Measurements from ENCODE around the gene AJAP1. TPM values are rescaled to one million over a fixed set of nuclear protein-coding genes. Genes with fewer than 3 reads are reported as not detected.

AJAP1 gene
- polyA plus RNA-seq, 1 of the 3 experiments (the other 2 are of a cell fraction) = not detected

DNA sequence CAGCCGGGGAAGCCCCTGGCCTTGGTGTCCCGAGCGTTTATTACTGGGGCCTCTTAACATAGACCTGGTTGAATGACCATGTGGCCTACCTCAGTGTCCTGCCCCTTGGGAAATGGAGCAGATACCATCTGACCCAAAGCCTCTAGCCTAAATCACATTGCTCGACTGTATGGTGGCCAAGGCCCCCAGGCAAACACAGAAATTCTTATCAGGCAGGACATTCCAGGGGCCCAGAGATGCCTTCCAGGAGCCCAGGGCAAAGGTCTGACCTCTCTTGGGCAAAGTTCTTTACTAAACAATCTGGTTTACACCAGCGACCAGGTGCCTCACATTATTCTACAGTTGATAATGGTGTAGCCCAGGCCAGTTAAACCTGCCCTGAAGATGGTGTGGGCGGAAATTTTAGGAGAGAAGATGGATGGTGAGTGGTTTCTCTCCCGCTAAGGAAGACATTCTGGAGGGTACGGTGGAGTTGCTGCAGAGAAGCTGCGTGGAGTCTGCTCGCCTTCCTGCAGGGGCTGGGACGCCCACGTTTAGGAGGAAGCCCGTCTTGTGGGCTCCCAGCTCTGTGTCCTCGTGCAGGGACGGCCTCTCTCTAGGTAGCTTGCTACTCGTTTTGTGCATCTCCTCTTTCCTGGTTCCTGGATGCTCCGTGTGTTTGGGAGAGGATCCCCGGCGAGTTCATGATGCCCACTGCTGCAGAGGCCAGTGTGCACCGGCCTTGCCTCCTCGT, 21.2 kb downstream of the AJAP1 start:
- DNase-seq = no peak
- Histone ChIP-seq H3K4me3 (ENCODE audit: low read depth in 2 of 2, low read length in 1 of 2) (no peak overlapping the region), H3K36me3 (replicated peaks in 1 of 2; ENCODE audit: control insufficient read depth in 1 of 2, insufficient read depth in 2 of 2, low read length in 1 of 2) (no peaks in the 10 kb centered on the region), H3K4me1 (ENCODE audit: control insufficient read depth in 1 of 2, insufficient read depth in 2 of 2, low read depth in 1 of 2, low read length in 1 of 2) (no peaks in the 10 kb centered on the region; a peak in 1 of 4 replicates), H4K20me1 (ENCODE audit: insufficient read depth) (no peaks in the 10 kb centered on the region), H3K79me2 (ENCODE audit: insufficient read depth) (no peaks in the 10 kb centered on the region), H3K4me2 (no peak overlapping the region), H3K9me3 (no peaks in the 10 kb centered on the region), H3F3A (replicated peaks; ENCODE audit: insufficient read depth) (no peaks in the 10 kb centered on the region), H3K27me3 (ENCODE audit: insufficient read depth) (no peaks in the 10 kb centered on the region), H3K27ac (ENCODE audit: low read depth in 2 of 2, low read length in 1 of 2) (no peak overlapping the region), H3K9me2 (no peaks in the 10 kb centered on the region), H2AFZ (ENCODE audit: low read depth) (no peak overlapping the region), H3K9ac (no peak overlapping the region)
- ChIA-PET CTCF (interaction anchor here (0.7 kb wide), 2 partner anchors 13 to 19 kb away, joined by 3 read pairs; no protein-coding TSS in a partner anchor), POLR2A (no interaction called here)
- WGBS (ENCODE audit: low lambda C conversion rate) = 46% methylated on average over 18 of the region's 21 CpGs
- TF ChIP-seq NRF1 (IDR thresholded peaks at IDR 0.05; ENCODE audit: low read depth, low read length) = no peak
- no peak for TF ChIP-seq EP300 (IDR thresholded peaks at IDR 0.05; ENCODE audit: borderline replicate concordance in 1 of 2, low read depth in 1 of 2, low read length in 1 of 2)
- TF ChIP-seq, protein P1, sequence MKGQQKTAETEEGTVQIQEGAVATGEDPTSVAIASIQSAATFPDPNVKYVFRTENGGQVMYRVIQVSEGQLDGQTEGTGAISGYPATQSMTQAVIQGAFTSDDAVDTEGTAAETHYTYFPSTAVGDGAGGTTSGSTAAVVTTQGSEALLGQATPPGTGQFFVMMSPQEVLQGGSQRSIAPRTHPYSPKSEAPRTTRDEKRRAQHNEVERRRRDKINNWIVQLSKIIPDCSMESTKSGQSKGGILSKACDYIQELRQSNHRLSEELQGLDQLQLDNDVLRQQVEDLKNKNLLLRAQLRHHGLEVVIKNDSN (IDR thresholded peaks at IDR 0.05; ENCODE audit: borderline replicate concordance, low read depth) = no peak
- TF ChIP-seq, protein P2, sequence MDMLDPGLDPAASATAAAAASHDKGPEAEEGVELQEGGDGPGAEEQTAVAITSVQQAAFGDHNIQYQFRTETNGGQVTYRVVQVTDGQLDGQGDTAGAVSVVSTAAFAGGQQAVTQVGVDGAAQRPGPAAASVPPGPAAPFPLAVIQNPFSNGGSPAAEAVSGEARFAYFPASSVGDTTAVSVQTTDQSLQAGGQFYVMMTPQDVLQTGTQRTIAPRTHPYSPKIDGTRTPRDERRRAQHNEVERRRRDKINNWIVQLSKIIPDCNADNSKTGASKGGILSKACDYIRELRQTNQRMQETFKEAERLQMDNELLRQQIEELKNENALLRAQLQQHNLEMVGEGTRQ (IDR thresholded peaks at IDR 0.05; ENCODE audit: borderline replicate concordance, low read depth, low read length) = no peak
- no peak for TF ChIP-seq ZBTB33 (IDR thresholded peaks at IDR 0.05; ENCODE audit: borderline replicate concordance, low read depth)
- no peak for TF ChIP-seq POLR2AphosphoS5 (IDR thresholded peaks at IDR 0.05; ENCODE audit: low read depth, low read length)
- TF ChIP-seq SMC3 (IDR thresholded peaks at IDR 0.05; ENCODE audit: low read depth, low read length) = no peak
- no peak for TF ChIP-seq FOXJ3 (CRISPR knock-in tag; IDR thresholded peaks at IDR 0.05)
- TF ChIP-seq EZH2phosphoT487 (IDR thresholded peaks at IDR 0.05; ENCODE audit: borderline replicate concordance, low read depth) = no peak
- no peak for TF ChIP-seq MXI1 (IDR thresholded peaks at IDR 0.05; ENCODE audit: low read depth, low read length)
- TF ChIP-seq JUND (IDR thresholded peaks at IDR 0.05) = no peak
- no peak for TF ChIP-seq CHD2 (IDR thresholded peaks at IDR 0.05; ENCODE audit: low read length, partially characterized antibody)
- TF ChIP-seq CTCF (IDR thresholded peaks at IDR 0.05) = no peak
- no peak for TF ChIP-seq PBX3 (IDR thresholded peaks at IDR 0.05)
- TF ChIP-seq MEF2A (IDR thresholded peaks at IDR 0.05; ENCODE audit: borderline replicate concordance, low read depth) = no peak
- TF ChIP-seq IRF3 (IDR thresholded peaks at IDR 0.05; ENCODE audit: low read depth, low read length) = no peak
- TF ChIP-seq TEAD4 (IDR thresholded peaks at IDR 0.05; ENCODE audit: borderline replicate concordance, insufficient read depth) = no peak
- TF ChIP-seq RXRA (IDR thresholded peaks at IDR 0.05; ENCODE audit: borderline replicate concordance, low read depth) = no peak
- no peak for TF ChIP-seq RCOR1 (IDR thresholded peaks at IDR 0.05; ENCODE audit: low read length)
- TF ChIP-seq YY1 (IDR thresholded peaks at IDR 0.05; ENCODE audit: low read depth) = no peak

Measured in SK-N-SH (cell line).